ENCODE results near the gene NSMCE1.
A peak's percentile ranks its signal among the peaks of the same experiment; 100 is the strongest.

Gene NSMCE1

DNA sequence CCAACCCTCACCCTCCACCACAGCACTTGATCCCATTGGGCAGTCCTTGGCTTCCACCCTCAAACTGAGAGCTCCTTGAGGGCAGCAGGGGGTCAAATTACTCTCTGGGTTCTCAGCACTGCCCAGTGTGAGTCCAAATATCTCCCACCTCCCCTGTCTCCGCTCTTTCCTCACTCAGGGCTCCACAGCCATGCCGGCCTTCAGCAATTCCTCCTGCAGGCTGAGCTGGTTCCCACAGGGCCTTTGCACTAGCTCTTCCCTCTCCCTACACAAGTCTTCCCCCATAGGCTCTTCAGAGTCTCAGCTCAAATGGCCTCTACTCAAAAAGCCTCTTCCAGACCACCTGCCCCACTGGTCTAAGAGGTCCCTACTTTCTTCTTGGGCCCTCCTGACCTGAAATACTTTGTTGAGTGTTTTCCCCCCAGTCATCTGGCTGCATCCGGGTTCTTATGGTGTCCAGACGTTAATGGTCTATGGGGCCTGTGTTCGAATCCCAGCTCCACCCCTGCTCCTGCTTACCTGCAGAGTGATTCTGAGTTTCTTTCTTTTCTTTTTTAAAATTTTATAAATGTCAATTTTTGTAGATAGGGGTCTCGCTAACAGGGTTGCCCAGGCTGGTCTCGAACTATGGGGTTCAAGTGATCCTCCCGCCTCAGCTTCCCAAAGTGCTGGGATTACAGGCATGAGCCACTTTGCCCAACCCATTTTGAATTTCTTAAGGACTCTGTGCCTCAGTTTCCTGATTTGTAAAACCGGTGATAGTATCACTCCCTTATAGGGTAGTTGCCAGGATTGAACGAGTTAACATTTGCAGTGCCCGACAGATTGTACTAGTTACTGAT, 44.2 kb upstream of the NSMCE1 start:
- Histone ChIP-seq H3K36me3 (ENCODE audit: control insufficient read depth, insufficient read depth, low read length) (no peaks in the 10 kb centered on the region), H3K27me3 (ENCODE audit: control insufficient read depth, insufficient read depth, low read length, poor library complexity, severe bottlenecking) (peaks cover 37% of the 10 kb centered on the region), H3K4me1 (ENCODE audit: control insufficient read depth, insufficient read depth, low read length) (no peaks in the 10 kb centered on the region), H3K9me3 (ENCODE audit: control insufficient read depth, low read length) (no peaks in the 10 kb centered on the region), H3K4me3 (ENCODE audit: insufficient read depth, low read depth, low read length) (peak overlapping the region; percentile 73), H3K27ac (ENCODE audit: insufficient read depth, low read depth, low read length, poor library complexity, severe bottlenecking) (no peak overlapping the region)
- WGBS, 2 experiments, result 79% methylated on average over 11 of the region's 11 CpGs

DNA sequence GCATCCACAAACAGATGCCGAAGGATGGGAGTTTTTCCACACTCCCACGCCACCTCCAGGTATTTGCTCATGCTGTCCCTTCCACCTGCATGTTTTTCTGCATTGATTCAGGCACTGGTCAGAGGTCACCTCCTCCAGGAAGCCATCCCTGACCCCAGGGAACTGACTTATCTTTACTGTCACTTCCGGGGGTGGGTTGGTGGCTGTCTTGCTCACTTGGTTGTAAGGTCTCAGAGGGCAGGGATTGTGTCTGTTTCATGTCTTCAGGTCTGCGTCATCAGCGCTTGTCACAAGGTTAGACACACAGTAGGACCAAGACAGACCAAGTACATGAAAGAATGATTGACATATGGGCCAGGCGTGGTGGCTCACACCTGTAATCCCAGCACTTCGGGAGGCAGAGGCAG, 43.3 kb upstream of the NSMCE1 start:
- H3K9me3 ChIP-seq (ENCODE audit: control insufficient read depth, low read length), result no peaks in the 10 kb centered on the region
- no peaks in the 10 kb centered on the region for H3K4me1 ChIP-seq (ENCODE audit: control insufficient read depth, insufficient read depth, low read length)
- no peaks in the 10 kb centered on the region for H3K36me3 ChIP-seq (ENCODE audit: control insufficient read depth, insufficient read depth, low read length)
- H3K27me3 ChIP-seq (ENCODE audit: control insufficient read depth, insufficient read depth, low read length, poor library complexity, severe bottlenecking), result peaks cover 37% of the 10 kb centered on the region
- 92 to 94% methylated on average over 7 of the region's 7 CpGs for WGBS, 2 experiments
- no peak overlapping the region for H3K4me3 ChIP-seq (ENCODE audit: insufficient read depth, low read depth, low read length)
- no peak overlapping the region for H3K27ac ChIP-seq (ENCODE audit: insufficient read depth, low read depth, low read length, poor library complexity, severe bottlenecking)

- Histone ChIP-seq H3K4me3 (ENCODE audit: insufficient read depth, low read depth, low read length) (no peak overlapping the region), H3K27ac (ENCODE audit: insufficient read depth, low read depth, low read length, poor library complexity, severe bottlenecking) (no peak overlapping the region), H3K36me3 (ENCODE audit: control insufficient read depth, insufficient read depth, low read length) (no peaks in the 10 kb centered on the region), H3K9me3 (ENCODE audit: control insufficient read depth, low read length) (no peaks in the 10 kb centered on the region), H3K27me3 (ENCODE audit: control insufficient read depth, insufficient read depth, low read length, poor library complexity, severe bottlenecking) (peaks cover 37% of the 10 kb centered on the region), H3K4me1 (ENCODE audit: control insufficient read depth, insufficient read depth, low read length) (no peaks in the 10 kb centered on the region)
- WGBS, 2 experiments, result 77 to 81% methylated on average over 8 of the region's 8 CpGs
Observed at GRCh38 chr16:27311448-27311830, 42.9 kb upstream of the NSMCE1 start.

DNA sequence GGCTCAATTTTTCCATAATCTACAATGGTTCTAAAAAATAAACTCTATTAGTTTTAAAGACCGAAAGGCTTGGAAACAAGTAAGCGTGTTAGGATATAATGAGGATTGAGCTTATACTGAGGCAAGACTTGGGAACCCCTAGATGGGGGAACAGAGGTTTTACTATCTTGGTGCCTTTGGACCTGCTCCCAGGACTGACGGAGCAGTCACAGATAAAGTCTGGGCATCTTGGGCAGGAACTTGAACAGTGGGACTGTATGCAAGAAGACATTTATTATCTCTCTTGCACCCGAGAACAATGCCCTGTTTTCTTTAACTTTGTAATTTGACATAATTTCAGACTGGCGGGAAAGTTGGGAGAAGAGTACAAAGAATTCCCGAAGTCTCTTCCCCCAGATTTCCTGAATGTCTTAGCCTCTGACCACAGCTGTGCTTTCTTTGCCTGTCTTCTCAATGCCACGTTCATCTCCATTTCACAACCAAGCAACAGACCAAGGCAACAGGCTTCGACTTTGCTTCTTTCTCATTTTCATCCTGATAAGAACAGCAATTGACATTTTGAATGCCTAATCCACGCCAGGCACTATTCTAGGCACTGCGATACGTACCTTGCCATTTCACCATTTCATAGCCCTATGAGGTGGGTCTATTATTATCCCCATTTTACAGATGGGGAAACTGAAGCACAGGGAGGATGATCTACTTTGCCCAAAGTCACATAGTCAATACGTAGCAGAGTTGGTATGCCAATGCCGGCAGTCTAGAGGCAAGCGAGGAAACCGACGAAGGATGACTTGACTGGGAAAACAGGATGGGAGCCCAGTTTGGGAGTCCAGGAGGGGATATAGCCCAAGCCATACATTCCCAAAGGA, 42.2 kb upstream of the NSMCE1 start:
- no peaks in the 10 kb centered on the region for H3K4me1 ChIP-seq (ENCODE audit: control insufficient read depth, insufficient read depth, low read length)
- H3K27me3 ChIP-seq (ENCODE audit: control insufficient read depth, insufficient read depth, low read length, poor library complexity, severe bottlenecking), result peaks cover 37% of the 10 kb centered on the region
- no peaks in the 10 kb centered on the region for H3K36me3 ChIP-seq (ENCODE audit: control insufficient read depth, insufficient read depth, low read length)
- 83 to 87% methylated on average over 16 of the region's 16 CpGs for WGBS, 2 experiments
- no peak overlapping the region for H3K27ac ChIP-seq (ENCODE audit: insufficient read depth, low read depth, low read length, poor library complexity, severe bottlenecking)
- no peak overlapping the region for H3K4me3 ChIP-seq (ENCODE audit: insufficient read depth, low read depth, low read length)
- no peaks in the 10 kb centered on the region for H3K9me3 ChIP-seq (ENCODE audit: control insufficient read depth, low read length)

- H3K36me3 ChIP-seq (ENCODE audit: control insufficient read depth, insufficient read depth, low read length), result no peaks in the 10 kb centered on the region
- no peaks in the 10 kb centered on the region for H3K9me3 ChIP-seq (ENCODE audit: control insufficient read depth, low read length)
- 95 to 100% methylated on average over 1 of the region's 1 CpG for WGBS, 2 experiments
- H3K27ac ChIP-seq (ENCODE audit: insufficient read depth, low read depth, low read length, poor library complexity, severe bottlenecking), result no peak overlapping the region
- peaks cover 29% of the 10 kb centered on the region for H3K27me3 ChIP-seq (ENCODE audit: control insufficient read depth, insufficient read depth, low read length, poor library complexity, severe bottlenecking)
- H3K4me3 ChIP-seq (ENCODE audit: insufficient read depth, low read depth, low read length), result no peak overlapping the region
- H3K4me1 ChIP-seq (ENCODE audit: control insufficient read depth, insufficient read depth, low read length), result no peaks in the 10 kb centered on the region
Observed at GRCh38 chr16:27308792-27309191, 40.2 kb upstream of the NSMCE1 start.

- Histone ChIP-seq H3K27me3 (ENCODE audit: control insufficient read depth, insufficient read depth, low read length, poor library complexity, severe bottlenecking) (peaks cover 5% of the 10 kb centered on the region), H3K27ac (ENCODE audit: insufficient read depth, low read depth, low read length, poor library complexity, severe bottlenecking) (no peak overlapping the region), H3K36me3 (ENCODE audit: control insufficient read depth, insufficient read depth, low read length) (no peaks in the 10 kb centered on the region), H3K9me3 (ENCODE audit: control insufficient read depth, low read length) (no peaks in the 10 kb centered on the region), H3K4me3 (ENCODE audit: insufficient read depth, low read depth, low read length) (no peak overlapping the region), H3K4me1 (ENCODE audit: control insufficient read depth, insufficient read depth, low read length) (no peaks in the 10 kb centered on the region)
- WGBS, 2 experiments, result 91 to 92% methylated on average over 8 of the region's 9 CpGs
Observed at GRCh38 chr16:27305839-27306442, 37.4 kb upstream of the NSMCE1 start.

DNA sequence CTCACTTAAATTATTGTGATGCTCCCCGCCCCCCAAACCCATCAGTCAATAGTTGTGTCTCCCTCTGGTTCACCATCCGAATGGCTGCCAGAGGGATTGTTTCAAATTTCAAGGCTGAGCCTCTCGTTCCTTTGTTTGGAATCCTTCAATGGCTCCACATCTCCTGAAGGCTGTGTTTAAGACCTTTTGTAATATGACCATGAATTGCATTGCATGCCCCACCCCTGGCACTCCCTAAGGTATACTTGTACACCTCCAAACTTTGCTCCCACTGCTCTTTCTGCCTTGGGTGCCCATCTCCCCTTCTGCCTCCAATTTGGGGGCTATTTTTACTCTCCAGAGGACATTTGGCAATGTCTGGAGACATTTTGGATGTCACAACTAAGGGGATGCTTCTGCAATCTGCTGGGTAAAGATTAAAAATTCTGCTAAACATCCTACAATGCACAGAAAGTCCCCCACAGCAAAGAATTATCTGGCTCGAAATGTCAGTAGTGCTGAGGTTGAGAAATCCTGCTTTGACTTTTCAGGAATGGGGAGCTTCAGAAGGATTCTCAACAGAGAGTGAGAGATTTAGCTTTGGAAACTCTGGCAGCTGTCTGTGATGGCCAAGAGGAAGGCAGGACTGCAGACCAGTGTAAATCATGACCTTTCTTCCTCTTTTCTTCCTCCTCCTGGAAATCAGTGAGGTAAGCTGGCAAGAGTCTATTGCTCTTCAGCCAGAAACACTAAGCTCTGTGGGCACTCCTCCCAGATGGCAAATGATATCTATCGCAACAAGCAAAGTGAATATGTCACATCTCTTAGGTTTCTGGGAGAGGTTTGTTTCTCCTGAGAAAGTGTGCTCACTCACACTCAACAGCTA, 36.5 kb upstream of the NSMCE1 start:
- H3K9me3 ChIP-seq (ENCODE audit: control insufficient read depth, low read length), result no peaks in the 10 kb centered on the region
- H3K27ac ChIP-seq (ENCODE audit: insufficient read depth, low read depth, low read length, poor library complexity, severe bottlenecking), result no peak overlapping the region
- no peaks in the 10 kb centered on the region for H3K4me1 ChIP-seq (ENCODE audit: control insufficient read depth, insufficient read depth, low read length)
- WGBS, 2 experiments, result 78 to 81% methylated on average over 5 of the region's 5 CpGs
- H3K27me3 ChIP-seq (ENCODE audit: control insufficient read depth, insufficient read depth, low read length, poor library complexity, severe bottlenecking), result no peaks in the 10 kb centered on the region
- no peak overlapping the region for H3K4me3 ChIP-seq (ENCODE audit: insufficient read depth, low read depth, low read length)
- H3K36me3 ChIP-seq (ENCODE audit: control insufficient read depth, insufficient read depth, low read length), result no peaks in the 10 kb centered on the region

GRCh38 chr16:27304102-27304501, 35.5 kb upstream of the NSMCE1 start:
- H3K4me3 ChIP-seq (ENCODE audit: insufficient read depth, low read depth, low read length), result no peak overlapping the region
- 88 to 93% methylated on average over 2 of the region's 2 CpGs for WGBS, 2 experiments
- no peaks in the 10 kb centered on the region for H3K4me1 ChIP-seq (ENCODE audit: control insufficient read depth, insufficient read depth, low read length)
- H3K36me3 ChIP-seq (ENCODE audit: control insufficient read depth, insufficient read depth, low read length), result no peaks in the 10 kb centered on the region
- no peak overlapping the region for H3K27ac ChIP-seq (ENCODE audit: insufficient read depth, low read depth, low read length, poor library complexity, severe bottlenecking)
- H3K27me3 ChIP-seq (ENCODE audit: control insufficient read depth, insufficient read depth, low read length, poor library complexity, severe bottlenecking), result no peaks in the 10 kb centered on the region
- no peaks in the 10 kb centered on the region for H3K9me3 ChIP-seq (ENCODE audit: control insufficient read depth, low read length)

GRCh38 chr16:27303256-27304100, 34.9 kb upstream of the NSMCE1 start:
- H3K27me3 ChIP-seq (ENCODE audit: control insufficient read depth, insufficient read depth, low read length, poor library complexity, severe bottlenecking), result no peaks in the 10 kb centered on the region
- no peaks in the 10 kb centered on the region for H3K9me3 ChIP-seq (ENCODE audit: control insufficient read depth, low read length)
- no peaks in the 10 kb centered on the region for H3K36me3 ChIP-seq (ENCODE audit: control insufficient read depth, insufficient read depth, low read length)
- H3K4me1 ChIP-seq (ENCODE audit: control insufficient read depth, insufficient read depth, low read length), result no peaks in the 10 kb centered on the region
- H3K27ac ChIP-seq (ENCODE audit: insufficient read depth, low read depth, low read length, poor library complexity, severe bottlenecking), result no peak overlapping the region
- H3K4me3 ChIP-seq (ENCODE audit: insufficient read depth, low read depth, low read length), result no peak overlapping the region
- 86 to 91% methylated on average over 12 of the region's 12 CpGs for WGBS, 2 experiments
